ENCODE measurements around the gene NBPF10.
"Not testable (repeated sequence)": the region's sequence is repeated elsewhere in the genome, so short reads cannot be mapped to it uniquely, and the experiment has no call there.

DNA sequence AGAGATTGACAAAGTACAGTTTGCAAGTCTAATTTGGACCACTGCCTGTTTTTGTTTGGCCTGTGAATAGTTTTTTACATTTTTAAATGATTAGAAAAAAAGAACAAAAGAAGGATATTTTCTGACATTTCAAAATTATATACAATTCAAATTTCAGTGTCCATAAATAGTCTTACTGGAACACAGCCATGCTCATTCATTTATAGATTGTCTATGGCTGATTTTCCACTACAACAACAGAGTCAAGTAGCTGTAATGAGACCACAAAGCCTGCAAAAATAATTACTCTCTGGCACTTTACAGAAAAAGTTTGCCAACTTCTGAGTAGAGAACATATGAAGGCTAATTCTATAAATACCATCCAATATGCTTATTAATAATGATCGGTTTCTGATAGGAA lies 23.1 kb upstream of the NBPF10 start:
- TF ChIP-seq, protein P1, sequence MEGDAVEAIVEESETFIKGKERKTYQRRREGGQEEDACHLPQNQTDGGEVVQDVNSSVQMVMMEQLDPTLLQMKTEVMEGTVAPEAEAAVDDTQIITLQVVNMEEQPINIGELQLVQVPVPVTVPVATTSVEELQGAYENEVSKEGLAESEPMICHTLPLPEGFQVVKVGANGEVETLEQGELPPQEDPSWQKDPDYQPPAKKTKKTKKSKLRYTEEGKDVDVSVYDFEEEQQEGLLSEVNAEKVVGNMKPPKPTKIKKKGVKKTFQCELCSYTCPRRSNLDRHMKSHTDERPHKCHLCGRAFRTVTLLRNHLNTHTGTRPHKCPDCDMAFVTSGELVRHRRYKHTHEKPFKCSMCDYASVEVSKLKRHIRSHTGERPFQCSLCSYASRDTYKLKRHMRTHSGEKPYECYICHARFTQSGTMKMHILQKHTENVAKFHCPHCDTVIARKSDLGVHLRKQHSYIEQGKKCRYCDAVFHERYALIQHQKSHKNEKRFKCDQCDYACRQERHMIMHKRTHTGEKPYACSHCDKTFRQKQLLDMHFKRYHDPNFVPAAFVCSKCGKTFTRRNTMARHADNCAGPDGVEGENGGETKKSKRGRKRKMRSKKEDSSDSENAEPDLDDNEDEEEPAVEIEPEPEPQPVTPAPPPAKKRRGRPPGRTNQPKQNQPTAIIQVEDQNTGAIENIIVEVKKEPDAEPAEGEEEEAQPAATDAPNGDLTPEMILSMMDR (conservative IDR thresholded peaks at IDR 0.05; ENCODE audit: low read length): not testable (repeated sequence)
- TF ChIP-seq EZH2phosphoT487 (IDR thresholded peaks at IDR 0.05; ENCODE audit: borderline replicate concordance, low read depth, low read length): not testable (repeated sequence)
